GM10248 (cell line): ENCODE measurements around the gene TMEM106B.

Source experiments
- CTCF ChIA-PET: fragments of 300-600 bp; sonication (Branson Sonifier 250); formaldehyde crosslinking; extraction: SDS; loops from one replicate; lab custom pipeline; 2021; ENCODE audit warnings: antibody characterized with exemption; lab: Yijun Ruan, JAX
- POLR2A ChIA-PET: fragments of 350-650 bp; sonication (Branson Sonifier 250); formaldehyde crosslinking; extraction: SDS; loops from one replicate; lab custom pipeline; 2020; ENCODE audit warnings: antibody characterized with exemption; lab: Yijun Ruan, JAX
- DNase-seq: peaks from one replicate; pipeline ENCODE4 v3.0.0; 2012; ENCODE audit errors: extremely low spot score
- TF ChIP-seq, protein P1 (sequence below): IDR thresholded peaks from 2 replicates; pipeline ENCODE4 v1.5.1; 2012; ENCODE audit warnings: mild to moderate bottlenecking, low read depth; ENCODE audit errors: extremely low read depth, missing control alignments, control extremely low read depth

Gene TMEM106B

DNA sequence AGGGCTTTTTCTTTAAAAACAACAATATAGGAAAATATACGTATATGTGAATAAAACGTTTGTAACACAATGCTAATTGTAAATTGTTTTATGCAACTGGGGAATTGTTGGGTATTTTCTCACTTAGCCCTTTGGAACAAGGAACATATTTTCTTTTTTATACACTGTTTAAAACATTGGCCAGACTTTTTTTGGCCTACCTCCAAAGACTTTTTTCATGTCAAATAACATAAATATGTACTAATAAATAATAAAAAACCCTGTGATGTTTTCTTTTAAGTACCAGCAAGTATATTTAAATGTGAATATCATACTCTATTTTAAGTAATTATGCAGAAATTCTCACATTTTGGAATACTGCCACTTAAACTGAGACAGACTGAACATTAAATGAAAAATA, 15.7 kb downstream of the TMEM106B start:
- CTCF ChIA-PET, result no interaction called here

DNA sequence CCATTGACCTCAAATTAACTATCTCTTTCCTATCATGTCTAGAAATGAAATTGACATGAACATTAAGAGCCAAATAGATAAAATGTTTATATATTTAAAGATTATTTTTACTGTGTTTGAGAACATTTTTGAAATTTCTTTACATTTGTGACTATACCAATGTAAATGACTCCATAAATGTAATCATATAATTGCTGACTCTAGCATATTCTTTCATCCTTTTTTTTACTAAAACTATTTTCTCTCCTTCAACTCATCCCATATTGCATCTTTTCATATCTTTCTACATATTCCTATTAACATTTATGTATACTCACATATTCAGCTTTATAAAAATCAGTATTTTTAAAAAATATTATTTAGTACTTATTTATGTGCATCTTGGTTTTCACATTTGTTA, 16.9 kb downstream of the TMEM106B start:
- POLR2A ChIA-PET, result no interaction called here
- TF ChIP-seq, protein P1, sequence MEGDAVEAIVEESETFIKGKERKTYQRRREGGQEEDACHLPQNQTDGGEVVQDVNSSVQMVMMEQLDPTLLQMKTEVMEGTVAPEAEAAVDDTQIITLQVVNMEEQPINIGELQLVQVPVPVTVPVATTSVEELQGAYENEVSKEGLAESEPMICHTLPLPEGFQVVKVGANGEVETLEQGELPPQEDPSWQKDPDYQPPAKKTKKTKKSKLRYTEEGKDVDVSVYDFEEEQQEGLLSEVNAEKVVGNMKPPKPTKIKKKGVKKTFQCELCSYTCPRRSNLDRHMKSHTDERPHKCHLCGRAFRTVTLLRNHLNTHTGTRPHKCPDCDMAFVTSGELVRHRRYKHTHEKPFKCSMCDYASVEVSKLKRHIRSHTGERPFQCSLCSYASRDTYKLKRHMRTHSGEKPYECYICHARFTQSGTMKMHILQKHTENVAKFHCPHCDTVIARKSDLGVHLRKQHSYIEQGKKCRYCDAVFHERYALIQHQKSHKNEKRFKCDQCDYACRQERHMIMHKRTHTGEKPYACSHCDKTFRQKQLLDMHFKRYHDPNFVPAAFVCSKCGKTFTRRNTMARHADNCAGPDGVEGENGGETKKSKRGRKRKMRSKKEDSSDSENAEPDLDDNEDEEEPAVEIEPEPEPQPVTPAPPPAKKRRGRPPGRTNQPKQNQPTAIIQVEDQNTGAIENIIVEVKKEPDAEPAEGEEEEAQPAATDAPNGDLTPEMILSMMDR, result no peak
- DNase-seq, result no peak
- CTCF ChIA-PET, result interaction anchor here (1.7 kb wide), 1 partner anchor 12 kb away, joined by 4 read pairs; no protein-coding TSS in a partner anchor

More for the DNA sequence above, 15.7 kb downstream of the TMEM106B start:
- POLR2A ChIA-PET, result no interaction called here
- TF ChIP-seq, protein P1, result no peak
- no peak for DNase-seq

DNA sequence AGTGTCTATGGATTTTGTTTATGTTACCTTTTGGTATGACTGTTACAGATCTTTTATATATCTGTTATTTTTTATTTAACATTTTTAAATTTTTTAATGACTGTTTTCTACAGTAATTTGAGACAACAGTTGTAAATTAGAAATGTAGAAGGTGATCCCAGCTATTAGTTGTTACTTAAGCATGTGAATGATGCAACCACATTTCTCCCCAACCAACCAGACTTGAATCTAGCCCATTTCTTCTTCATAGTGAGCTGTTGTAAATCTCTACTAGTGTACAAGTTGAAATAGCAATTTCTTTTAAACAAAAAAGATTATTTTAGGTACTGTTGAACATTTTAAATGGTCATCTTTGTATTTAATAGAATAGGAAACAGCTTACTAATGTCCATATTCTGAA, 18.0 kb downstream of the TMEM106B start:
- TF ChIP-seq, protein P1, result no peak
- DNase-seq, result no peak
- POLR2A ChIA-PET, result no interaction called here
- CTCF ChIA-PET, result interaction anchor here (0.8 to 1.7 kb wide), 6 partner anchors 10 to 160 kb away, joined by 3 to 4 read pairs (median 3); partner anchors contain the start of gene TMEM106B

DNA sequence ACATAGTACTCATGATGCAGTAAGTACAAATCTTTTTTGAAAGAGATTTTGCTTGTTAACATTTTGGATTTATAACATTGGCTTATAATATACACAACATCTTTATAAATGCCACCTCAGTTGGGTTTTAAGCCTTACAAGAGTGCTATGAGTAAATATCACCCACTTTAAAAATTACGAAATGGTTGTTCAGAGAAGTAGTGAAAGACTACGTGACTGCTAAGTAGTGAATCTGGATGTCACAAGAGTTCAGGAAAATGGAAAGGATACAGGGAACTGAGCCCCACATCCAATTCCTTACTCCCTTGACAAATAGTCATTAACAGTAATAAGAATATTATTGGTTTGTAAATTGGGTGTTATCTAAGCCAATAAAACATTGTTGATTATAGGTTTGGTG, 20.0 kb downstream of the TMEM106B start:
- ChIA-PET CTCF (no interaction called here), POLR2A (no interaction called here)
- DNase-seq, result no peak
- TF ChIP-seq, protein P1, result no peak

DNA sequence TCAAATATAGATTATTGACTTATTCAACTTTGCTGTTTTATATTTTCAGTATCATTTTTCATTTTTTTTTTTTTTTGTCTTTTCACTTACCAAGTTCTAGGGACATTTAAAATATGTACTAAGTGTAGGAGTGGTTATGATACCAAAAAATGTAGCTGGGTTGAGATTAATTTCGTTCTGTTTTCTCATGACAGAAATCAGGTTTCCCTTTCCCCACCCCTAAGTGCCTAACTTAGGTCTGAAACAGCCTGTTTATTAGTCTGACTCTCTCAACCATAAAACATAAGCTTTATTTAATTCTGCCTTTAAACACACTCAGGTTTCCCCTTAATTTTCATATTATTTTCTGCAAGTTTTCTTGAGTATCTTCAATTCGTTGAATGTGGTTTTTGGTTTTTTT, 22.1 kb downstream of the TMEM106B start:
- no peak for DNase-seq
- CTCF ChIA-PET, result no interaction called here
- TF ChIP-seq, protein P1, result no peak
- POLR2A ChIA-PET, result no interaction called here

DNA sequence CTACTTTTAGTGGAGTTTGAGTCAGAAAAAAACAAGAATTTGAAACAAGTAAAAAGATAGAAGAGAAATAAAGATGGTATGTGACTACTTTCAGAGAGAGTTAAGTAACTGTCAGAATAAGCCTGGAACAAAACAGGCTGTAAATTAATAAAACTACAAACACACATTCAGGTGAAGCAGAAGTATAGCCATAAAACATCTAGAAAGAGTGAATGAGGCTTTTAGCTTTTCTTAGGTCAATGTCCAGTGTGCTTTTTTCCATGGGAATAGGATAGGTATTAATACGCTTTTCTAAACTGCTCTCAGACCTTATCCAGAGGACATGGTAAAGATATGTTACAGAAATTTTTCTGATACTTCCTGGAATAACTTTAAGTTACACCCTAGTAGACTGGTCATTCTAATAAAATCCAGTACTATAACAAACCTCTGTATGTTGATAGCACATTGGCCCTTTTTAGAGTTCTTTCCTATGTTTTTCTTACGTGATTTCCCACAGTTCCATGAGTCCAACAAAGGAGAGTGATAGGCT, 23.3 kb downstream of the TMEM106B start:
- TF ChIP-seq, protein P1, result no peak
- ChIA-PET POLR2A (no interaction called here), CTCF (no interaction called here)
- DNase-seq, result no peak
